Mucosa of descending colon (tissue), 3 donors: ENCODE data around the gene MIB2. TPM values are rescaled to one million over a fixed set of nuclear protein-coding genes. Genes with fewer than 3 reads are reported as not detected.
A peak's percentile ranks its signal among the peaks of the same experiment; 100 is the strongest.

ENCODE experiments used
- ATAC-seq: fragments of 200-7000 bp; cut with Tn5 transposase; one replicate; pipeline ENCODE4 v1.9.1; 2020; ENCODE audit warnings: mild to moderate bottlenecking, moderate library complexity
- DNase-seq, 3 donors: peaks; one replicate each; pipeline ENCODE4 v3.0.0-alpha.2; 2020
- H3K36me3 ChIP-seq: fragments of 200-600 bp; one replicate; pipeline ENCODE4 v1.8.0; 2021; ENCODE audit warnings: low read depth, mild to moderate bottlenecking
- H3K4me1 ChIP-seq: fragments of 200-600 bp; one replicate; pipeline ENCODE4 v1.8.0; 2021; ENCODE audit warnings: low read depth, mild to moderate bottlenecking
- H3K4me3 ChIP-seq: fragments of 200-600 bp; one replicate; pipeline ENCODE4 v1.8.0; 2021; ENCODE audit warnings: mild to moderate bottlenecking
- H3K9me3 ChIP-seq: fragments of 200-600 bp; one replicate; pipeline ENCODE4 v1.8.0; 2021; ENCODE audit warnings: mild to moderate bottlenecking
- intact Hi-C, 2 donors: fragments of 100-400 bp; cut with DNase I in 1 of 2; cut with micrococcal nuclease in 1 of 2; formaldehyde crosslinking; loops; one replicate each; pipeline versions ENCODE4 v1.11.0 to v1.11.1; 2022; cut with DNase I, micrococcal nuclease
- total RNA-seq, 3 donors: library from RNA; stranded (reverse); fragmentation: NEBNext Ultra II Directional in 2 of 3; extraction: Animal tissue kit (Norgen Biotek cat#: 25700) in 2 of 3; gene quantifications; one replicate each; pipeline versions ENCODE4 v1.2.1 to v1.2.4, GENCODE V29; 2021 to 2023
- TF ChIP-seq, protein P1 (sequence below): fragments of 200-600 bp; IDR thresholded peaks from one replicate; pipeline ENCODE4 v1.8.0; 2022; ENCODE audit warnings: antibody characterized with exemption, mild to moderate bottlenecking
- donor health status: DM: no; HTN: no; CAD: no; lungs with moderate emphysema.
- donor health status: DM: no; HTN: no; CAD: no.
- donor health status: DM: no; HTN: yes; CAD: no.

MIB2 gene
- total RNA-seq, 3 donors from 2014 or later = 67.8 to 118 (median 109) TPM

DNA sequence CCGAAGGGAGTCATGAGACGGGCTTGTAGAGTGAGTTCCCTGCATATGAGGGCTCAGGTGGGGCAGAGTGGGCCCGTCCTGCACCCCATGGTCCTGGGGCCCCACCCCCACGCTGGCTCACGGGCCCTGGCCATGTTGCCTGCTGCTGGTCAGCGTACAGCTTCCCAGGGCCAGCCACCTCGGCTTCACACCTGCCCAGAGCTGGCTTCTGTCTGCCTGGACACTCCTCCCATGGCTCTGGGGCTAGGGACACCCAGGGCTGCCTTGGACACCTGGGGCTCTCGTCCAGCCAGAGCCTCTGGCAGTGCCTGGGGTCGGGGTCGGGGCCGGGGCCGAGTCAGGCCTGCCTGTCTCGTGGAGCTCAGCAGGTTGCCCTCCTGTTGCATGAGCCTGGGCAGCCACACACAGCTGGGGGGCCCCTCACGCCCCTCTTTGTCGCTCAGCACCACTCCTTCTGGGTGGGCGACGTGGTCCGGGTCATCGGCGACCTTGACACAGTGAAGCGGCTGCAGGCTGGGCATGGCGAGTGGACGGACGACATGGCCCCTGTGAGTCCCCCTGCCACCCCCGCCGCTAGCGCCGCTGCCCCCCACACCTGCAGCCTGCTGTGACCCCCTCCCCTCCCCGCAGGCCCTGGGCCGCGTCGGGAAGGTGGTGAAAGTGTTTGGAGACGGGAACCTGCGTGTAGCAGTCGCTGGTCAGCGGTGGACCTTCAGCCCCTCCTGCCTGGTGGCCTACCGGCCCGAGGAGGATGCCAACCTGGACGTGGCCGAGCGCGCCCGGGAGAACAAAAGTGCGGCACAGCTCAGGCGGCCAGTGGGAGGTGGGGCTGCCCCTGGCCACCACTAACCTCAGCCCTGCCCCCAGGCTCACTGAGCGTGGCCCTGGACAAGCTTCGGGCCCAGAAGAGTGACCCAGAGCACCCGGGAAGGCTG, 11.2 kb downstream of the MIB2 start:
- peaks cover 12% of the 10 kb centered on the region for H3K4me1 ChIP-seq
- TF ChIP-seq, protein P1, sequence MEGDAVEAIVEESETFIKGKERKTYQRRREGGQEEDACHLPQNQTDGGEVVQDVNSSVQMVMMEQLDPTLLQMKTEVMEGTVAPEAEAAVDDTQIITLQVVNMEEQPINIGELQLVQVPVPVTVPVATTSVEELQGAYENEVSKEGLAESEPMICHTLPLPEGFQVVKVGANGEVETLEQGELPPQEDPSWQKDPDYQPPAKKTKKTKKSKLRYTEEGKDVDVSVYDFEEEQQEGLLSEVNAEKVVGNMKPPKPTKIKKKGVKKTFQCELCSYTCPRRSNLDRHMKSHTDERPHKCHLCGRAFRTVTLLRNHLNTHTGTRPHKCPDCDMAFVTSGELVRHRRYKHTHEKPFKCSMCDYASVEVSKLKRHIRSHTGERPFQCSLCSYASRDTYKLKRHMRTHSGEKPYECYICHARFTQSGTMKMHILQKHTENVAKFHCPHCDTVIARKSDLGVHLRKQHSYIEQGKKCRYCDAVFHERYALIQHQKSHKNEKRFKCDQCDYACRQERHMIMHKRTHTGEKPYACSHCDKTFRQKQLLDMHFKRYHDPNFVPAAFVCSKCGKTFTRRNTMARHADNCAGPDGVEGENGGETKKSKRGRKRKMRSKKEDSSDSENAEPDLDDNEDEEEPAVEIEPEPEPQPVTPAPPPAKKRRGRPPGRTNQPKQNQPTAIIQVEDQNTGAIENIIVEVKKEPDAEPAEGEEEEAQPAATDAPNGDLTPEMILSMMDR = no peak
- no peaks in the 10 kb centered on the region for H3K9me3 ChIP-seq
- ATAC-seq = no peak
- no peak overlapping the region for H3K4me3 ChIP-seq
- intact Hi-C loops = no loop called here
- peak in 2 of 3 donors; percentile 54 to 61 for DNase-seq
- no peaks in the 10 kb centered on the region for H3K36me3 ChIP-seq

DNA sequence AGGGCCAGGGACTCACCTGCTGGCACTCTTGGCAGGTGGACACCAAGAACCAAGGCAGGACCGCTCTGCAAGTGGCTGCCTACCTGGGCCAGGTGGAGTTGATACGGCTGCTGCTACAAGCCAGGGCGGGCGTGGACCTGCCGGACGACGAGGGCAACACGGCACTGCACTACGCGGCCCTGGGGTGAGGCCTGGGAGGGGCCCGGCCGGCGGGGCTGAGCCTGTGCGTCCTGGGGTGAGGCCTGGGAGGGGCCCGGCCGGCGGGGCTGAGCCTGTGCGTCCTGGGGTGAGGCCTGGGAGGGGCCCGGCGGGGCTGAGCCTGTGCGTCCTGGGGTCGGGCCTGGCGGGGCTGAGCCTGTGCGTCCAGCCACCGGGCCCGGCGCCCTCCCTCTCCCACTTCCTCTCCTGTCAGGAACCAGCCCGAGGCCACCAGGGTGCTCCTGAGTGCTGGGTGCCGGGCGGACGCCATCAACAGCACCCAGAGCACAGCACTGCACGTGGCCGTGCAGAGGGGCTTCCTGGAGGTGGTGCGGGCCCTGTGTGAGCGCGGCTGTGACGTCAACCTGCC, 12.0 kb downstream of the MIB2 start:
- TF ChIP-seq, protein P1 = no peak
- intact Hi-C loops = no loop called here
- ATAC-seq = peak; percentile 76
- H3K9me3 ChIP-seq = no peaks in the 10 kb centered on the region
- peaks cover 19% of the 10 kb centered on the region for H3K4me1 ChIP-seq
- no peaks in the 10 kb centered on the region for H3K36me3 ChIP-seq
- no peak overlapping the region for H3K4me3 ChIP-seq
- peak; percentile 88 to 92 (median 88) for DNase-seq

DNA sequence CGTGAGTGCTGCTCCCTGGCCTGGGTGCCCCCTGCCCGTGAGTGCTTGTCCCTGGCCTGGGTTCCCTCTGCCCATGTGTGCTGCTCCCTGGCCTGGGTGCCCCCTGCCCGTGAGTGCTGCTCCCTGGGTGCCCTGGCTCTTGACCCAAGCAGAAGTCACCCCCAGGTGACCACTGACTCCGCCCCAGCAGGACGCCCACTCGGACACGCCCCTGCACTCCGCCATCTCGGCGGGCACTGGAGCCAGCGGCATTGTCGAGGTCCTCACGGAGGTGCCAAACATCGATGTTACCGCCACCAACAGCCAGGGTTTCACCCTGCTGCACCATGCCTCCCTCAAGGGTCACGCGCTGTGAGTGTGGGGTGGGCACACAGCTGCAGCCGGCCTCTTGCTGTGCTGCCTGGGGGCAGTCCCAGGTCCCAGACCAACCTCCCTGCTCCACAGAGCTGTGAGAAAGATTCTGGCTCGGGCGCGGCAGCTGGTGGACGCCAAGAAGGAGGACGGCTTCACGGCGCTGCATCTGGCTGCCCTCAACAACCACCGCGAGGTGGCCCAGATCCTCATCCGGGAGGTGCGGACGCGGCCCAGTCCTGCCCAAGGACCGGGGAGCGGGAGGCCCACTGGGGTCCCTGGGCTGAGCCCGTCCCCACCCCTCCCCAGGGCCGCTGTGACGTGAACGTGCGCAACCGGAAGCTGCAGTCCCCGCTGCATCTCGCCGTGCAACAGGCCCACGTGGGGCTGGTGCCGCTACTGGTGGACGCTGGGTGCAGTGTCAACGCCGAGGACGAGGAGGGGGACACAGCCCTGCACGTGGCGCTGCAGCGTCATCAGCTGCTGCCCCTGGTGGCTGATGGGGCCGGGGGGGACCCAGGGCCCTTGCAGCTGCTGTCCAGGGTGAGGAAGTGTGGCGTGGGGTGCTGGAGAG, 12.8 kb downstream of the MIB2 start:
- H3K9me3 ChIP-seq = no peaks in the 10 kb centered on the region
- intact Hi-C loops = no loop called here
- no peaks in the 10 kb centered on the region for H3K36me3 ChIP-seq
- ATAC-seq (no peak), DNase-seq (peak in 2 of 3 donors; percentile 53 to 67)
- H3K4me3 ChIP-seq = no peak overlapping the region
- TF ChIP-seq, protein P1 = no peak
- H3K4me1 ChIP-seq = peaks cover 19% of the 10 kb centered on the region

DNA sequence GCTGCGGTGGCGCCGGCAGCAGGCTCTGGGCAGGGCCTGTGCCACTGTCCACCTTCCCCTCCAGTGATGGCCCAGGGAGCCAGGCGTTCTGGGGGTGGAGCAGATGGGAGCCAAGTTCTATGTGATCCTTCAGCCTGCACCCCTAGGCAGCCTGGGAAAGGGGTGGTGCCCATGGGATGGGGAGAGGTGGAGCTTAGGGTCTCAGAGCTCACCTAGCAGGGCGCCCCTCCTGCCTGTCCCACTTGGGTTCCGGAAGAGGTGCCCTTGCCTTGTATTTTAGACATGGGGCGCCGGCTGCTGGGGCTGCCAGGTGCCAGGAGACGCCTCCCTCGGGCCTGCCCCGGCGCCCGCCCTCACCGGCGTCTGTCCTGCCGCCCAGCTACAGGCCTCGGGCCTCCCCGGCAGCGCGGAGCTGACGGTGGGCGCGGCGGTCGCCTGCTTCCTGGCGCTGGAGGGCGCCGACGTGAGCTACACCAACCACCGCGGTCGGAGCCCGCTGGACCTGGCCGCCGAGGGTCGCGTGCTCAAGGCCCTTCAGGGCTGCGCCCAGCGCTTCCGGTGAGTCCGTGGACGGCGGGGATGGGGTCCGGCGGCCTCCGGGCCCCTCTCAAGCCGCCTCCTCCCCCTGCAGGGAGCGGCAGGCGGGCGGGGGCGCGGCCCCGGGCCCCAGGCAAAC, 13.6 kb downstream of the MIB2 start:
- TF ChIP-seq, protein P1 = no peak
- H3K36me3 ChIP-seq = no peaks in the 10 kb centered on the region
- intact Hi-C loops = no loop called here
- H3K4me1 ChIP-seq = peaks cover 19% of the 10 kb centered on the region
- H3K9me3 ChIP-seq = no peaks in the 10 kb centered on the region
- no peak overlapping the region for H3K4me3 ChIP-seq
- peak in 1 of 3 donors; percentile 64 for DNase-seq
- no peak for ATAC-seq
